GM21360 (cell line): ENCODE results near the gene CBLB.
A peak's percentile ranks its signal among the peaks of the same experiment; 100 is the strongest.

Experiments
- ATAC-seq: cut with Tn5 transposase; IDR thresholded peaks from one replicate; pipeline ENCODE4 v1.9.1; 2021; ENCODE audit warnings: mild to moderate bottlenecking, moderate library complexity; ENCODE audit not compliant: unreplicated experiment

The CBLB gene

DNA sequence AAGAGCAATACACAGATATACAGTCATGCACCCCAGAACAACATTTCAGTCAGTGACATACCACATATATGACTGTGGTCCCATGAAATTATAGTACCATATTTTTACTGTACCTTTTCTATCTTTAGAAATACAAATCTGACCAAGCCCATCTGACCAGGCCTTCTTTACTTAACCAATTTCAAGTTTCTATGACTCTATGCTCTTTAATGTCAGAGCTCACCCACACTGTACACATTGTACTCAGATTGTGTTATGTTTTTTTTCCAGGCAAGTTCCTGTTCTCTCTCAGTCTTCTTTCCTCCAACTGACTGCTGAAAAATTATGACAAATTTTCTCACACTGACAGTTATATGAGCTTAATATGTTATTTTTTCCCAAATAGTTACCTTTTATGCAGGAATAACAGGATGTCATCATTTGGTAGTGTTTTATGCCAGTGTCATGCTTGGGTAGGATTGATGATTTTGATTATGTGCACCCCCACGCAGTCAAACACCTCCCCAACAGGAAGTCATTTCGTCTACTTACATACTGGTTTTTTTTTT is 8.0 kb upstream of the CBLB start:
- ATAC-seq, result no peak

DNA sequence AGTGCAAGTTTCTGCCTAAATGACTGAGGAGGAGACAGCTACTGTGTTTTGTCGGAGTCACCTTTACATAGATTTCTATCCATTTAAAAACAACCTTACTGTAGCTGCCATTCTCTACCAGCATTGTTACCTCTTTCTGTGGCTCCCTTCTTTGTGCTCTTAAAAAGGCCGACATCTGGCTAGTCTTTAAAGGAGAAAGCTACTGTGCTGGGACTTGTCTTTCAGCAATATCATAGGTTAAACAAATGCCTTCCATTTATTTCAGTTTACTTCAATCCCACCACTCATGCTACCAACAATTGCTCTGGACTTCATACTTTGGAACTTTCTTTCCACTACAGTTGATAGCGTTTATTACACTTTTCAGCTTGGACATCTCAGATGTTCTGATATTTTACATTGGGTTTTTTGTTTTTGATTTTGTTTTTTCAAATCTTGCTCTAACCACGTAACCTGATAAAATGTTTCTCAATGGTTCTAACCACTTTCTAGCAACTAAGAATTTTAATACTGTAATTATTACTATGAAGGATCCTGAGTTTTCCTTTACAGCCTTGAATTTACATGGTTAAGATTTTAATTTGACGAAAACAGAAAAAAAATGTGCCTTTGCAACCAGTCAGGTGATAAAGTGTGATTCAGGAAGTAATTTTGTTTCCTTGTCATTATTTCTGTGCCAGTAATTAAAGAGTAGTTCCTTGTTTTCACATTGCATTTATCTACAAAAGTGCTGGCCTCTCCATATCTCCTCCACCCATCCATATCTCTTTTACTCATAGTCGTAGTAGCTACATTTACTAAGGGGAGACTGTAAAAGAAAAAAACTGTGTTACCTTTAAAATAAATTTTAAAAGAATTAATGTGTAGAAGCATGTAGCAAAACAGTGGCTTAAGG is 1.3 kb upstream of the CBLB start:
- no peak for ATAC-seq

DNA sequence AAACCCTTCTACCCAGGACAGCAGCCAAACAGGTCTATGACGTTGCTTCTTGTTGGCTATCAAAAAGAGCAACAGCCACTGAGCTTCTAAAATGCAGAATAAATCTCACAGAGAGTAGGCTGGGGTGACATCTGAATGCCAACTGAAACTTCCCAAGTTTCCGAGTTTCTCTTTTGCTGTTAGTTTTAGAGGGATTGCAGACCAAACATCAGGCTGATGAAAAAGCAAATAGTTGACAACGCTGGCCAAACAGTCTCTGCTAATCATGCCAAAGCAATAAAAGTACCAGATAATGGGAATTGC is 670 bp upstream of the CBLB start:
- ATAC-seq, result no peak

DNA sequence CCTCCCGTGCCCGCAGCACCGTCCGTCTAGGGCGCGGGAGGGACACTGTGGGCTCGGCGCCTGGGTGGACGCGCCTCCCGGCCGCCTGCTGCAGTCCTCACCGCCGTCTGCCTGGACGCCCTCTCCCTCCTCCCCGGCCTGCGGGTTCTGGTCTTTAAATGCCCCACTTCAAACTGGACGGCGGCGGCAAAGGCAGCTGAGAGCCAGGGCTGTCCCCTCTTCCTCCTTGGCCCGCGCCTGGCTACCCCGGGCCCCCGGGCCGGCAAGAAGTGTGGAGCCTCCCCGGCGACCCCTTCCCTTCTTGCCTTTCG is 426 bp downstream of the CBLB start:
- no peak for ATAC-seq

DNA sequence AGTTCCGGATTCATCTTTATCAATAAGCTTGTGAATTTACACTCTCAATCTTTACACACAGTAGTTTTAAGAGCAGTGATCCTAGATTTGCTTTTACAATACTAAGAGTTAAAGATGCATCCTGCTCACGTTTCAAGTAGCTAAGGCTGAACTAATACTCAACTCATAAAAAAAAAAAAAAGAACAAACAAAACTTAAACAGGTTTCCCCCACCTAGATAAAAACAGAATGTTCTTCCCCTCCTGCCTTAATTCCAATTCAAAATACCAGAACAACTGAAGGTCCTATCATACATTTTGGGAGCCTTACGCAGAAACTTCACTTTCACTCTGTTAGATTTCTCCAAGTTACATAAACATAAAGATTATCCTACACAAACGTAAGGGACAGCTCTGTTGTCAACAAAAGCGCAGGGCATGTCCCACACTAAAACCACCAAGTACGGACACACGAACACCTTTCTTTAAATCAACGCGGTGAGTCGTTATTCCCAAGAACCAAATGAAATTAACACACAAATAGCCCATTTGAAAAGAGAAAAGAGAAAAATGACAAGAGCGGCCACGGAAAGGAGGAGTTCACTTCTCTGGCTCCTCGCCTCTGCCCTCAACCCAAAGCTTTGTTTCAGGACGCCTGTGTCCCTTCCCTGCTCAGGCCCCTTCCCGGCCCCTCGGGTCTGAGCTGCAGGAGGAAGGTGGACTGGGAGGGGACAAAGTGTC is 941 bp downstream of the CBLB start:
- no peak for ATAC-seq

DNA sequence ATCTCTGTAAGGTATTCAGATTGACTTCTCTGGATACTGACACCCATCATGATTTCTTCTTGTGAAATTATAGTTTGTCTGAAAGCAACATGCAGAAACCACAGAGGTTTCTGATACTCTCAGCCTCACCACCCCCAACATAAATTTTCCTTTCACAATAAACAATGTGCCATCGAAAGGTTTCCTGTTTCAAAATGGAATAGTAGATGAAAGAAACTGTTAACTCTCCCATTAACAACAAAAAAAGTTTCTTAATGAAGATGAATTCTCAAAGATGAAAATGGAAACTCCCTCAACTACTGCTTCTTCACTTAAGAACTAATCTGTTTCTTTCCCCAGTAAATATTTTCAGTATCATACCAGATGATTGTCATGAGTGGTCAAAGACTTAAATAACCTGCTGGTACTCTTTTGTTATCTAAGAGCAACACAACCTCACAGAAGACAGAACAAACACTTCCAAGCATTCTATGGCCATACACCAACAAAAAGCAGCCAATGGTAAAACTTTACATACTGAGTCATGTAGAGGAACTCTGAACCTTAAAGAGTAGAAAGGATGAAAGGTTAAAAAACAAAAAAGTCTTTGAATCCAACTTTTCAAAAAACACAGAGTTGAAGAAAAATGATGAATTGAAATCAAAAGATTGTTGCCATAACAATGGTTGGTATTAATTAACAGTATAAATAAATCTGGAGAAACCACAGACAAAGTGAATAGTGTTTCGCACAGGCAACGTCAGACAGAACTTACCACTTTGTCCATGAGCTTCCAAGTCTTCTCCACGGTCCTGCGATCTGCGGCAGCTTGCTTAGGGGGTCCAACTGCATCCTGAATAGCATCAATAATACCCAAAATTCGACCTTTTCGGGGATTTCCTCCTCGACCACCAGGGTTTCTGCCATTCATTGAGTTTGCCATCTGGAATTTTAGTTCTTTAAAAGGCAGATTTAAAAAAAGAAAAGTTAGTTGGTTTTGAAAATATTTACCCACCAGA is 1.9 kb downstream of the CBLB start:
- peak; percentile 25 for ATAC-seq

DNA sequence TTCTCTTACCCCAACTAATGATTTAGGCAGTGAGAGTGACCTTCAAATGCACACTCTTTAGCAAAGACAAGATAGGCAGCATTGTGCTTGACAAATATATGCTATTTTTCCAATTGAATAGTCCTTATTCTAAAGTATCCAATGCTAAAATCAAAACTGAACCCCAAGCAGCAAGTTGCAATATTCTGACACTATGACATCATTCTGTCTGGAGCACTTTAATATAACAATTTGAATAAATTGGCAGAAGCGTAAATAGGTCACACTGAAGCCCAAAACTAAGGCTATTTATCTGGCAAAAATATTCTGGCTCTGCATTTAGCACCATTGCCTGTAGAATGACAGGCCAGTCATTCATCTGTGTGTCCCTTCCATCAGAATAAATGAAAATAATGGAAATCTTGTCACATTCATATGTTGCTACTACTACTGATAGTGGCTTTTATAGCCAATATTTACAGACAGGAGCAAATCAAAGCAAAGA is 2.9 kb downstream of the CBLB start:
- no peak for ATAC-seq

DNA sequence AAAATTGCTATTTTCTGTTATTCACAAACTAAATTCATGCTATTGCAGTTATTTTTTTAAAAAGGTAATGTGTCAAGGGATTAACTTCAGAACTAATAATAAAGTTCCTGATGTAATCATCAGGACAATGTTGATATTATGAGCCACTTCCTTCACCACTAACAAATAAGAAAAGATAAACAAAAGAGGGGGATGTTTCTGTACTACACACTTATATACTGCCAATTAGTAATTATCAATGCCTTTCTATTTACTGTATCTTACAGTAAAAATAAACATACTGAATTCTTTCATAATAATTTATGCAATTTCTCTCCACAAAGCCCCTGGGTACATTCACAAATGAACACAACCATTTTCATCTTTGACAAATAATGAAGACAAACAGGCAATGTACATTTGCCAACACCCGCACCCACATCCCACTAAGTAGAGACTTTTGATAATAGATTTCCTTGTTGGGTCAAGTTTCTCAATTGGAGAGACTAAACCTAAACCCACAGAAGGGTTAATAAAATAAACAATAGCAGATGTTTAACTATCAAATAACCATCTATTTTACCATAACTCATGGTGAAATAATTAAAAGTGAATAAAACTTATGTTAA is 3.7 kb downstream of the CBLB start:
- ATAC-seq, result no peak

DNA sequence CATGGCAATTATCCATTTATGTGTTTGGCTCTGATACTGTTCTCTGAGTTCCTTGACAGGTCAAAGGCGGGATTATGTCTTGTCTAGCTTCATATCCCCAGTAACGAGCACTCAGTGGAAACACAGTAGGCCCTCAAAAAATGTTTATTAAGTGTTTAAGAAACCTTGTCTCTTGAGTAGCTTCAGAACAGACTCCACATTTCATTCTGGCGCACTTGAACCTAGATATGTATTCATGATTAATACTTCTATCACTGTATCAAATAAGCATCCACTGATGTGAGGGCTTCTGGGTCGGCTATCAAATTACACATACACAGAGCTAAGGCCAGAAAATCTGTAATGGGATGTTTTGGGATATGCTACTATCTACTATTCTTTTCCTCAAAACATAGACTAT is 4.6 kb downstream of the CBLB start:
- no peak for ATAC-seq

DNA sequence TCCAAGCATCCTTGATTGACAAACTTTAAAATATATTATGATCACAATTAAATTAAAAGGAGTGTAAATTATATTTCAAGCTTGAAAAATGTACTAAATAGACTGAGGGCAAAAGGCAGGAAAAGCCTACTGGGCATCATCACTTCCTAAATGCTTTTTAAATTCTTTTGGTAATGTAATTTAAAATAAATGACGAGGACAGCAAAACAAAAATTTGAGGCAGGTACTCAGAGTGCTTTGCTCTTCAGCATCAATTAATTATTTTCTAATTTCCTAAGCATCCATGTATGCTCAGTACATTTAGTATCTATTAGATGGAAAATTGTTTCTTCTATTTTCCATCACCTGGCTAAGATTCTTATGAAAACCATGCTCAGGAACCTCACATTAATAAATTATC is 5.2 kb downstream of the CBLB start:
- ATAC-seq, result no peak

DNA sequence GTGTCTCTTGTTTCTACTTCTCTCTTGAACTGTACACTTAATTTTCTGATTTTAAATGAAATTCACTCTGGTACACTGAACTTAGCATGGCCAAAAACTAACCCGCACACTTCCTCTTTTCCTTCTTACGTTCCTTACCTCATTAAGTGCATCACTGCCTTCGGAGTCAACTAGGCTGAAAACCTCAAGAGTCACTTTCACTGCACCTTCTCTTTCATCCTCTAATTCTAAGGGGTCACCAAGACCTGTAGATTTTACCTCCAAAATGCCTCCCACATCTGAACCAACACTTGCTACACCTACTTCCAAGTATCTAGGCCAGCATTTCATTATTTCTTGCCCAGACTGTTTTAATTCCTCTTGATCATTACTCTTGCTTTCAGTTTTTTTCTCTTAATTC is 6.6 kb downstream of the CBLB start:
- peak; percentile 76 for ATAC-seq

DNA sequence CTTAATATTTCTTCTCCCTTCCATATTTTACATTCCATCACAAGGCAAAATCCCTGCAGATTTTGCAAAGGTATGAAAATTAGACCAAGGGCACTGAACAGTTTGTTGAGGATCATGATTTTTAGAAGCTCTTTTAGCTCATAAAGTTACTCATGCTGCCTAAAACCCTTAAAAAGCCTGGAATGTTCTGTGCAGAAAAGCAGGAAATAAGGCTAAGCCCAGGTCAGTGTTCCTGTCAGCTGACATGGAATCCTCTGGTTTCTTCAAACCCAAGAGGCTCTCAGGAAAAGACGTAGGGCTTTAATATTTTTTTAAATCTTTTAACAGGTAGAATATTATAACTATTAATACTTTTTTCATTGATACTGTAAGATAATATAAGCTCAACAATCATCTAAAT is 8.2 kb downstream of the CBLB start:
- no peak for ATAC-seq

DNA sequence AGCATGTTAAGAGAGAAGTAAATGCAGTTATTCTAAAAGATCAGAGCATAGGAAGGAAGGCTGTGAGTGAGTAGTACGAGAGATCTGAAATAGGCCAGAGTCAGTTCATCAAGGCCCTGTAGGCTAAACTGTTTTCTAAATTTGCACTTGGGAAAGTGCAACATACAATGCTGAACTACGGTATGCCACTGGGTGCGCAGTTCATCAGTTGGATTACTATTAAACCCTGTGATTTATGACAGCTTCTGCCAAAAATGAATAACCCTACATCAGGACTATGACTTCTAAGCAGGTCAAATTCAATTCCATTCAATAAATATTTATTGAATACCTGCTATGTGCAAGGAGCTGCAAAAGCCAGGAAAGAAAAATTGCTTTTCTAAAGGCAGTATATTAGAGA is 10.8 kb downstream of the CBLB start:
- no peak for ATAC-seq

DNA sequence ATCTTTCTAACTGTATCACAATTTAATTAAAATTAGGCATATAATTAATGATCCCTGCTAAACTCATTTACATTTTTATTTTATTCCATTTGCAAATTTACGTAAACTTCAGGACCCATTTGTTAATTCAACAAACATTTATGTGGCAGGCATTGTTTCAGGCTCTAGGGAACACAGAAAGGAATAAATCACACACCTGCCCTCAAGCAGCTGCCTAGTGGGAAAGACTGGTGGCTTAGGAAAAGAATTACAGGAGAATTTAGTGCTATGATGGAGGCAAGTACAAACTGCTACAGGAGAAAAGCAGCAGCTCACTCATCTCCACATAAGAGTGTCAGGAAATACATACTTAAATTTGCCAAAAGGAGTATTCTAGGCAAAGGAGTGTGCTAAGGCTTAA is 11.2 kb downstream of the CBLB start:
- ATAC-seq, result no peak

DNA sequence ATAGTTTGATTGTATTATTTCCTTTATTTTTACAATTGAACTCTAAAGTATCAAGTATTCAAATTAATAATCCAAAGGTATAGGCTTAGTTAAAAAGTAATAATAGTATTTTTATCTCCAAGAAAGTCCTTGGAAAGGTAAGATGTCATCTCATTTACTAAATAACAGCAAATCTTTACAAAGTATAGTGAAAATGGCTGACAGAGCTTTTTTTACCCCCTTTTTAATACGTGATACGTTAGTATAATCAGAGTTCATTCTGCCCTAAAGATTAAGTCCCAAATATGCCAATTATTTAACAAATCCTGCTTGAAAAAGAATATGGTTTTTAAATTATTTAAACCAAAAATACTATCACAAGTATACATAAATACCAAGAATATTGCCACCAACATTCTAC is 12.2 kb downstream of the CBLB start:
- no peak for ATAC-seq

DNA sequence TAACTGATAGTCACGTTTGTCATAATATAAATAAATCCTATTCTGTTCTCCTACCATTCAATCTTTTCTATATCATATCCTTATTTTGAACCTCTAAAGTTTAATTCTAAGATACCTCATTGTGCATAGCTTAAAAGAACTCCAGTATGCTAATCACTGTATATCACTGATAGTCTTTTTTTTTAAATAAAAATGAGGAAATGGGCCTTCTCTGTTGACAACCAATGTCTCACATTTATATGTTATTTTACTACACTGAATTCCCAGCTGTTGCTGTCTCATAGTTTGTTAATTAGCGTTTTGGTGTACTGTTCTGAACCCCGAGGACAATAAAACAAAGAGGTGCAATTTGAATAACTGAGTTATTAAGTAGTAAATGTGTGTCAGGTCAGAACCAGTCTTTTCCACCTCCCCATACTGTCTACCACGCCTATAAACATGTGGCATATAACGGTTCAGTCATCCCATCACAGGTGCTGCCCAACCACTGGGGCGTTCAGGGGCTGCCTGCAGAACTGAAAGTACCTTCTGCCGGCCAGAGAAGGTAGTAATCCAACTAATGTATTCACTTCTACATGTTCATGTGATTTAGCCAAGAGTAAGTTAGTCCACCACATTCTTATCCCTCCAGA is 14.9 kb downstream of the CBLB start:
- ATAC-seq, result peak; percentile 98

DNA sequence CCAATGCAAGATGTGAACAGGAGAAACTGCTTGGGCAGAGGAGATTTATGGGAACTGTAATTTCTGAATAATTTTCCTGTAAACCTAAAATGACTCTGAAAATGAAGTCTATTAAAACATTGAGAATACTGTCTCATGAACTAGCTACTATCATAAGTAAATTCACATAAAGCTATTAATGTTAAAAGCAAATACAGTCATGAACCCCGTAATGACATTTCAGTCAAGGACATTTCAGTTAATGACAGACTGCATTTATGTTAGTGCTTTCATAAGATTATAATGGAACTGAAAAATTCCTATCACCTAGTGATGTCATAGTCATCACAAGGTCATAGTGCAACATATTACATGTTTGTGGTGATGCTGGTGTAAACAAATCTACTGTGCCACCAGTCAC is 17.2 kb downstream of the CBLB start:
- ATAC-seq, result no peak

DNA sequence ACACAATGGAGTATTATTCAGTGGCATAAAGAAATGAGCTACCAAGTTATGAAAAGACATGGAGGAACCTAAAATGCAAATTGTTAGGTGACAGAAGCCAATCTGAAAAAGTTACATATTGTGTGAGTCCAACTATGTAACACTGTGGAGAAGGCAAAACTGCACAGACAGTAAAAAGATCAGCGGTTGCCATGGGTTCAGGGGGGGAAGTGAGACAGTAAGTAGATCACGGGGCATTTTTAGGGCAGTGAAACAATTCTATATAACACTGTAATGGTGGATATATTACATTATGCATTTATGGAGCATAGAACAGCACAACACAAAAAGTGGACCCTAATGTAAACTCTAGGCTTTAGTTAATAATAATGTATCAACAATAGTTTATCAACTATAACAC is 17.6 kb downstream of the CBLB start:
- no peak for ATAC-seq

DNA sequence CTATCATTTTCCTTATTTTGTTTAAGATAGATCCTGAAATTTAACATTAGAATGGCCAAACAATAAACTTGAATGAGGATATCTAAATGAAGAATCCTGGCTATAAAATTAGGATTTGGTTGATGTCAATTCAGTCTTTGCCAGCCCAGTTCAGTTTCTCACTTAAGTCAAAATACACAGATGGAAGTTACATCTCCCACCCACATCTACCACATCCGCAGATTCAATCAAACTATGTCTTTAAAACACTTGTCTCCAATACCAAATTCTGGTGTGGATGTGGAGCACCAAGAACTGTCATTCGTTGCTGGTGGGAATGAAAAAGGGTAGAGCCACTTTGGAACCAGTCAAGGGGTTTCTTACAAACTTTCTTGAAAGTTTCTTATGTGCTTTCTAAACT is 18.2 kb downstream of the CBLB start:
- no peak for ATAC-seq

DNA sequence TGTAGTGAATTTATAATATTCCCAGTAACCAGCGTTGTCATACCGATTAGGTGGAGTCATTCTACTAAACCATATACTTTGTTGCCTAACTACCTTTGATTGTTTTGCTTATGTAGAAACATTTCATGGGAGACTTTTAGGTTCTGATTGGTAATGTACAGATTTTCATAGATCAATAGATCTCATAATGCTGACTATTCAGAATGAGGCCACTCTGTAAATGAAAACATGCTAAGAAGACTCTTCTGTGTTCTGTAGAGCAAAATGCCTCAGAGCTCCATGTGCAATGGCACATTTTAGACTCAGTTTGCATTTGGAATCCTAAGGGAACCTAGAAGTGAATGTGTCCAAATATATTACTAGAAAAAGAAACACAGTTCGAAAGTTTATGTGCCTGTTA is 20.0 kb downstream of the CBLB start:
- ATAC-seq, result no peak
